GM12878 (cell line): Measurements from ENCODE around the gene SYT1. TPM values are rescaled to one million over a fixed set of nuclear protein-coding genes. Genes with fewer than 3 reads are reported as not detected.

ENCODE experiments used
- ATAC-seq: fragments of 200-7000 bp; cut with Tn5 transposase; 3 replicates; pipeline ENCODE4 v1.9.1; 2020; ENCODE audit warnings: mild to moderate bottlenecking, moderate library complexity
- BruUV-seq: library from RNA; stranded (reverse); fragments of 400-500 nt; replicated peaks from 2 replicates; lab custom pipeline; 2021; lab: Mats Ljungman, UMichigan
- CTCF ChIA-PET: fragments of 300-600 bp; sonication (Branson Sonifier 250); formaldehyde crosslinking; extraction: SDS; loops from one replicate; lab custom pipeline; 2021; ENCODE audit warnings: inconsistent platforms; lab: Yijun Ruan, JAX
- POLR2A ChIA-PET: fragments of 350-600 bp; formaldehyde crosslinking; extraction: SDS; loops from one replicate; lab custom pipeline; 2021; ENCODE audit warnings: inconsistent platforms; lab: Charles Lee
- RAD21 ChIA-PET: fragments of 300-600 bp; sonication (Branson Sonifier 250); formaldehyde crosslinking; loops from one replicate; lab custom pipeline; 2023; ENCODE audit warnings: antibody characterized with exemption; ENCODE audit not compliant: unreplicated experiment; lab: Charles Lee
- SMC1A ChIA-PET: fragments of 300-600 bp; sonication (Branson Sonifier 250); formaldehyde crosslinking; loops from one replicate; lab custom pipeline; 2023; ENCODE audit not compliant: unreplicated experiment, uncharacterized antibody; lab: Charles Lee
- DNase-seq: peaks from one replicate; pipeline ENCODE4 v3.0.0-alpha.2; 2011; ENCODE audit warnings: low read depth, low spot score
- FAIRE-seq: peaks from 3 replicates; lab custom pipeline; 2011; peaks lifted over from hg19 to GRCh38; lab: Jason Lieb, UNC
- H2AFZ ChIP-seq: 2 replicates; pipeline ENCODE4 v1.6.0; 2011; ENCODE audit warnings: low read depth, low read length, control low read depth; ENCODE audit not compliant: control insufficient read depth
- H3K27ac ChIP-seq: 2 replicates; pipeline ENCODE4 v1.5.1; 2011; ENCODE audit warnings: control low read depth; ENCODE audit not compliant: control insufficient read depth, insufficient read depth
- H3K27me3 ChIP-seq, 2 experiments: replicated peaks in 1 of 2; 2 replicates each; pipeline versions ENCODE4 v1.6.0 to v1.6.1; 2011; ENCODE audit warnings: low read length in 1 of 2; ENCODE audit not compliant: control insufficient read depth in 2 of 2, insufficient read depth in 2 of 2
- H3K36me3 ChIP-seq, 2 experiments: 2 replicates each; pipeline ENCODE4 v1.5.1; 2011; ENCODE audit warnings: low read length in 1 of 2; ENCODE audit not compliant: control insufficient read depth in 2 of 2, insufficient read depth in 2 of 2
- H3K4me1 ChIP-seq: 2 replicates; pipeline ENCODE4 v1.6.1; 2011; ENCODE audit warnings: mild to moderate bottlenecking, low read length, moderate library complexity, mixed read lengths; ENCODE audit not compliant: control insufficient read depth, insufficient read depth
- H3K4me2 ChIP-seq: 2 replicates; pipeline ENCODE4 v1.6.0; 2011; ENCODE audit warnings: control low read depth; ENCODE audit not compliant: control insufficient read depth, insufficient read depth
- H3K4me3 ChIP-seq: fragments of 200-600 bp; sonication (generic); 2 replicates; pipeline ENCODE4 v1.5.1; 2016
- H3K79me2 ChIP-seq: 2 replicates; pipeline ENCODE4 v1.6.0; 2011; ENCODE audit warnings: low read length; ENCODE audit not compliant: control insufficient read depth, insufficient read depth
- H3K9ac ChIP-seq: 2 replicates; pipeline ENCODE4 v1.8.0; 2011; ENCODE audit warnings: low read length, control low read depth, mixed read lengths; ENCODE audit not compliant: control insufficient read depth, insufficient read depth
- H3K9me3 ChIP-seq: replicated peaks from 3 replicates; pipeline ENCODE4 v1.5.1; 2011; ENCODE audit warnings: mild to moderate bottlenecking, low read length; ENCODE audit not compliant: control insufficient read depth, insufficient read depth
- H4K20me1 ChIP-seq: 2 replicates; pipeline ENCODE4 v1.6.0; 2011; ENCODE audit not compliant: control insufficient read depth, insufficient read depth
- CHD4 ChIP-seq: fragments of 200-600 bp; sonication (generic); IDR thresholded peaks from 2 replicates; pipeline ENCODE4 v1.6.1; 2016; ENCODE audit warnings: mild to moderate bottlenecking
- FOXK2 ChIP-seq: fragments of 450-650 bp; IDR thresholded peaks from 2 replicates; pipeline ENCODE4 v1.6.1; 2017; ENCODE audit warnings: mild to moderate bottlenecking, moderate library complexity
- GATAD2B ChIP-seq: fragments of 450-650 bp; conservative IDR thresholded peaks from 2 replicates; pipeline ENCODE4 v1.6.1; 2017; ENCODE audit warnings: low read depth, mild to moderate bottlenecking, moderate library complexity
- HDAC6 ChIP-seq: fragments of 200-600 bp; sonication (generic); IDR thresholded peaks from one replicate; pipeline ENCODE4 v1.8.0; 2017; ENCODE audit warnings: antibody characterized with exemption; ENCODE audit not compliant: unreplicated experiment
- JUNB ChIP-seq: IDR thresholded peaks from 2 replicates; pipeline ENCODE4 v1.6.1; 2016; ENCODE audit warnings: antibody characterized with exemption, mild to moderate bottlenecking
- NFXL1 ChIP-seq: fragments of 450-650 bp; IDR thresholded peaks from 2 replicates; pipeline ENCODE4 v1.6.1; 2017; ENCODE audit warnings: antibody characterized with exemption, mild to moderate bottlenecking, borderline replicate concordance
- RELA ChIP-seq: fragments of 450-650 bp; IDR thresholded peaks from 2 replicates; pipeline ENCODE4 v1.8.0; 2014; ENCODE audit warnings: borderline replicate concordance; ENCODE audit not compliant: partially characterized antibody
- STAT1 ChIP-seq: fragments of 450-650 bp; conservative IDR thresholded peaks from 2 replicates; pipeline ENCODE4 v1.6.1; 2014; ENCODE audit warnings: antibody characterized with exemption, mild to moderate bottlenecking
- TCF12 ChIP-seq: IDR thresholded peaks from 2 replicates; pipeline ENCODE4 v1.6.1; 2011; ENCODE audit warnings: low read depth, mild to moderate bottlenecking, low read length
- USF2 ChIP-seq: IDR thresholded peaks from 2 replicates; pipeline ENCODE4 v1.6.1; 2011; ENCODE audit warnings: low read depth, low read length, improper control_type of control experiment, borderline replicate concordance
- WRNIP1 ChIP-seq: IDR thresholded peaks from 2 replicates; pipeline ENCODE4 v1.6.1; 2011; ENCODE audit warnings: low read depth, low read length, improper control_type of control experiment, borderline replicate concordance
- ZBTB11 ChIP-seq: fragments of 450-650 bp; formaldehyde crosslinking; IDR thresholded peaks from 2 replicates; pipeline ENCODE4 v1.5.0; 2022; ENCODE audit warnings: mild to moderate bottlenecking, missing genetic modification characterization
- ZNF592 ChIP-seq: fragments of 450-650 bp; IDR thresholded peaks from 2 replicates; pipeline ENCODE4 v1.6.1; 2017; ENCODE audit warnings: mild to moderate bottlenecking, moderate library complexity
- WGBS: methylation state at CpG from one replicate; pipeline ENCODE4 v1.1.6; 2016; ENCODE audit warnings: low lambda C conversion rate; ENCODE audit not compliant: insufficient replicate concordance, insufficient coverage; ENCODE audit errors: missing lambda C conversion rate; 5-methylcytosine and 5-hydroxymethylcytosine counted together
- in situ Hi-C: fragments of 300-500 bp; cut with MboI; formaldehyde crosslinking; loops from 9 replicates; pipeline ENCODE4 v1.14.3; 2018; ENCODE audit warnings: mixed read lengths
- intact Hi-C: fragments of 100-400 bp; cut with micrococcal nuclease; formaldehyde crosslinking; loops from one replicate; pipeline ENCODE4 v1.14.2; 2022; ENCODE audit not compliant: unreplicated experiment
- polyA plus RNA-seq, 11 experiments: library from polyadenylated mRNA; depleted of rRNA in 4 of 11; unstranded in 6 of 11; stranded (reverse) in 5 of 11; fragments of >200 nt; fragmentation: Nextera tagmentation in 4 of 11; fragmentation: Illumina TruSeq in 1 of 11; extraction: Ambion mirVana in 4 of 11; extraction: Trizol in 1 of 11; gene quantifications; 1 replicate in 1 of 11; 2 replicates in 10 of 11; pipeline versions ENCODE4 v1.2.1 to v1.2.3, GENCODE V29; 2011 to 2016; ENCODE audit warnings: inconsistent platforms in 2 of 11, missing spikeins in 2 of 11, low read depth in 1 of 11
- total RNA-seq, 4 experiments: library from RNA; depleted of rRNA in 3 of 4; stranded (reverse); fragments of >200 nt in 3 of 4; fragmentation: Illumina TruSeq in 1 of 4; extraction: Trizol in 1 of 4; gene quantifications; 2 replicates each; pipeline versions ENCODE4 v1.2.1 to v1.2.3, GENCODE V29; 2013 to 2021

The SYT1 gene
- total and polyA plus RNA-seq, 10 of the 15 experiments (the other 5 are each of a cell fraction or from before 2014, with no cell fraction given) = 0.10 to 0.28 TPM; not detected in 8

GRCh38 chr12:79374545-79374944 lies 510.0 kb downstream of the SYT1 start:
- intact Hi-C loops (loop anchor here (2.0 to 10.0 kb wide), 2 partner anchors 904 to 1370 kb away; no protein-coding TSS in a partner anchor), in situ Hi-C loops (no loop called here)
- RAD21 ChIA-PET = interaction anchor here (1.3 kb wide), 1 partner anchor 28 kb away, joined by 3 read pairs; no protein-coding TSS in a partner anchor
- no TSS peak for BruUV-seq
- SMC1A ChIA-PET = interaction anchor here (0.6 to 0.9 kb wide), 2 partner anchors 31 to 1377 kb away, joined by 3 to 5 read pairs; no protein-coding TSS in a partner anchor
- CTCF ChIA-PET = interaction anchor here (0.5 to 1.1 kb wide), 5 partner anchors 16 to 1144 kb away, joined by 3 to 5 read pairs (median 3); no protein-coding TSS in a partner anchor
- no peak overlapping the region for H2AFZ ChIP-seq
- no peak overlapping the region for H3K9ac ChIP-seq
- POLR2A ChIA-PET = no interaction called here
- no peaks in the 10 kb centered on the region for H3K79me2 ChIP-seq
- FAIRE-seq = no peak
- no peak for DNase-seq
- ATAC-seq = no peak
- no peaks in the 10 kb centered on the region for H3K36me3 ChIP-seq
- 0% methylated on average over 1 of the region's 1 CpG for WGBS
- H3K9me3 ChIP-seq = no peaks in the 10 kb centered on the region
- H3K27ac ChIP-seq = no peak overlapping the region
- no peaks in the 10 kb centered on the region for H3K27me3 ChIP-seq
- no peaks in the 10 kb centered on the region for H4K20me1 ChIP-seq
- H3K4me1 ChIP-seq = no peaks in the 10 kb centered on the region
- H3K4me3 ChIP-seq = no peak overlapping the region
- no peak overlapping the region for H3K4me2 ChIP-seq
- TF ChIP-seq STAT1 (no peak), FOXK2 (no peak), ZNF592 (no peak), ZBTB11 (no peak), HDAC6 (no peak), JUNB (no peak), WRNIP1 (no peak), GATAD2B (no peak), CHD4 (no peak), TCF12 (no peak), RELA (no peak), USF2 (no peak), NFXL1 (no peak)
